22Rv1 (cell line): ENCODE measurements around the gene ADAM12.

ENCODE experiments used
- H3K27ac ChIP-seq: fragments of 450-650 bp; 2 replicates; pipeline ENCODE4 v1.5.1; 2017
- ZFX ChIP-seq: fragments of 450-650 bp; IDR thresholded peaks from 2 replicates; pipeline ENCODE4 v1.6.1; 2017; ENCODE audit warnings: antibody characterized with exemption, borderline replicate concordance
- TF ChIP-seq, protein P1 (sequence below): fragments of 450-650 bp; IDR thresholded peaks from 2 replicates; pipeline ENCODE4 v1.5.1; 2017; ENCODE audit warnings: mild to moderate bottlenecking

ADAM12 gene

DNA sequence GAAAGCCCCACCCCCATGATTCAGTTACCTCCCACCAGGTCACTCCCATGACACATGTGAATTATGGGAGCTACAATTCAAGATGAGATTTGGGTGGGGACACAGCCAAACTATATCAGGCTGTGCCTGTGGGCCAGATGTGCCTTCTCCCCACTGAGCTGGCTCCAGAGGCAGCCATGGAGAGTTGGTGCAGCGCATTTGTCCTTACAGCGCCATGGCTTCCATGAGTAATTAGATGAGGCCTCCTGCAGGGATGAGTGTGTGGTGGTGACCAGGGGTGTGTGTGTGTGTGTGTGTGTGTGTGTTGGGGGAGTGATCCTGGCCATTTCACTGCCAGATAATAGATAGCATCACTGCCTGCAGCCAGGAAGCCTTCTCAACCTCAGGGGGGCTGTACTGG, 397.3 kb downstream of the ADAM12 start:
- TF ChIP-seq, protein P1, sequence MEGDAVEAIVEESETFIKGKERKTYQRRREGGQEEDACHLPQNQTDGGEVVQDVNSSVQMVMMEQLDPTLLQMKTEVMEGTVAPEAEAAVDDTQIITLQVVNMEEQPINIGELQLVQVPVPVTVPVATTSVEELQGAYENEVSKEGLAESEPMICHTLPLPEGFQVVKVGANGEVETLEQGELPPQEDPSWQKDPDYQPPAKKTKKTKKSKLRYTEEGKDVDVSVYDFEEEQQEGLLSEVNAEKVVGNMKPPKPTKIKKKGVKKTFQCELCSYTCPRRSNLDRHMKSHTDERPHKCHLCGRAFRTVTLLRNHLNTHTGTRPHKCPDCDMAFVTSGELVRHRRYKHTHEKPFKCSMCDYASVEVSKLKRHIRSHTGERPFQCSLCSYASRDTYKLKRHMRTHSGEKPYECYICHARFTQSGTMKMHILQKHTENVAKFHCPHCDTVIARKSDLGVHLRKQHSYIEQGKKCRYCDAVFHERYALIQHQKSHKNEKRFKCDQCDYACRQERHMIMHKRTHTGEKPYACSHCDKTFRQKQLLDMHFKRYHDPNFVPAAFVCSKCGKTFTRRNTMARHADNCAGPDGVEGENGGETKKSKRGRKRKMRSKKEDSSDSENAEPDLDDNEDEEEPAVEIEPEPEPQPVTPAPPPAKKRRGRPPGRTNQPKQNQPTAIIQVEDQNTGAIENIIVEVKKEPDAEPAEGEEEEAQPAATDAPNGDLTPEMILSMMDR: no peak
- TF ChIP-seq ZFX: no peak
- H3K27ac ChIP-seq: no peak overlapping the region

DNA sequence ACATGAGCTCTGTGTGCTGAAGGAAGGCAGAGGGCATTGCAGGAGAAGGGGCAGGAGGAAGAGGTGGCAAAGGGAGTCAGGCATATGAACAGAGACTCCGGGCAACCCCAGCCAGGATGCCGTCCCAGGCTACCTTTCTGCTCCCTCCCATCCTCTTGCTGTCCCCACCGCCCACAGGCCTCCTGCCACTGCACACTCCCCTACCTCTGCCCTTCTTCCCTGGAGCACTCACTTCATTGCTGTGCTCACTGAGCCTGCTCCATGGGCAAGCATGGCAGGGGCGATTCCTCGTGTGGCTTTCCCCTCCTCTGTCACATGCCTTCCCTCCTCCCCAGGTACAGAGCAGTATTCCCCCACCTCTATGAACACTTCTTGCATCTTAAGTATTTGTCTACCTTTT, 398.5 kb downstream of the ADAM12 start:
- TF ChIP-seq ZFX: no peak
- TF ChIP-seq, protein P1: no peak

DNA sequence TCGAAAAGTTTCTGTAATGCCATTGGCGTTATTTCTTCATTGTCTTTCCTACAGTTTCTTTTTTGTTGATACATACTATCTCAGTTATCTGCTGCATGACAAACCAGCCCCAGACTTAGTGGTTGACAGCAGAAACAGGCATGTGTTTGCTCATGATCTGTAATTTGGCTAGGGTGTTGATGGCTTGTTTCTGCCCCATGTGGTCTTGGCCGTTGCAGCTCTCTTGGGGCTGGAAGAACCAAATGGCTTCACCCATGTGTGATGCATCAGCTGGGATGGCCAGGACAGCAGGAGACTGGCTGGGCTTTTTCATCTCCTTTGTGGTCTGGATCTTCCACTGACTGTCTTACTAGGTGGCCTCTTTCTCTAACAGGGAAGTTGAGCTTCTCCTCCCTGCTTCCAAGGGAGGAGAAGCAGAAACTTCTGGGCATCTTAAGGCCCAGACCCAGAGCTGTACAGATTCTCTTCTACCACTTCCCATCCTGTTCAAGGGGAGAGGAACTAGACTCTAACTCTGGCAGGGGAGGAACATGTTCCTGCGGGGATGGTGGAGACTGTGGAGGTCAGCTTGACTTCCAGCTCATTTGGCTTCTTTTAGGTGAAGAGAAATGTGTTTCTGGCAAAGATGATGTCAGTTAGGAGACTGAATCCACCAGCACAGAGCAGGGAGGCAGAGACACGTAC, 402.6 kb downstream of the ADAM12 start:
- TF ChIP-seq, protein P1: no peak
- no peak for TF ChIP-seq ZFX
- H3K27ac ChIP-seq: no peak overlapping the region

More for the DNA sequence above, 398.5 kb downstream of the ADAM12 start:
- no peak overlapping the region for H3K27ac ChIP-seq

DNA sequence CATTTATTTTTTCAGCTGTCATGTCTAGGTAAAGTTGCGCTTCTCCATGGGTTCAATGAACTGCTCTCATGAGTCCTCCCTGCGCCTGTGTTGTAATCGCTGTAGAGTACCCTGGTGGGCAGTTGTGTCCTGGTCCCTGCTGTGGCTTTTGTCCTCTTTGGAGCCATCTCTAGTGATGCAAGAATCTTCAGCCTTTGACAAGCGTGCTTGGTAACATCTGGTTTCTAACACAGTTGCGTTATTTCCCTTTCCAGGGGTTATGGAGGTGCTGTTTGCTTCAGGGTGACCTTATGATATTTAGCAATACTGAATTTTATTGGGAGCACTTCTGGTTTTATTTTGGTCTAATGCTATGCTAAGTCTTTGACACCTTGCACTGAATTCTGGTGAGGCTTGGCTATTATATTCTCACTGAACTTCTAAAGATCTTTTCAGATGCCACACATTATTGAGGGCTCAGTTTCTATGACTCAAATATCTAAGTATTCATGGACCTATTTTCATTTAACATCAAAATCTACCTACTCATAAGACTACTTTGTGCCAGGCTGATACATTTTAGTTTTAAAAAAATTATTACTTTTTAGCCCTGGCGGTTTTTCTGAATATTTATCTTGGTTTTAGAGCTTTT, 403.3 kb downstream of the ADAM12 start:
- TF ChIP-seq, protein P1: no peak
- no peak for TF ChIP-seq ZFX
- no peak overlapping the region for H3K27ac ChIP-seq

DNA sequence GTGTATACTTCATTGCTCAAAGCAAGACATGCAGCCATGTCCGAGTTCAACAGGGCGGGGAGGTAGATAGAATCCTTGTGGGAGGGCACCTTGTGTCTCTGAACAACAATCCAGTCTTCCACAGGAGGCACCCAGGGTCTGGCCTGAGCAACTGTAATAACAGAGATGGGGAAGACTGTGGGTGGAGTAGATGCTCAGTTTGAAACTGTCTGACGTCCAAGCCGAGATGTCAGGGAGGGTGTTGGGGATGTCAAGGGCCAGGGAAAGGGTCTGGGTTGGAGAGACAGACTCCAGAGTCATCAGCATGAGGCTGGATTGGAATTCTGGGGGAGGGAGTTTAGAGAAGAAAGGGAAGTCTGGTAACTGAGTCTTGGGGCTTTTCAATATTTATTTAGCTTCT, 403.9 kb downstream of the ADAM12 start:
- TF ChIP-seq, protein P1: no peak
- no peak for TF ChIP-seq ZFX
- H3K27ac ChIP-seq: no peak overlapping the region

DNA sequence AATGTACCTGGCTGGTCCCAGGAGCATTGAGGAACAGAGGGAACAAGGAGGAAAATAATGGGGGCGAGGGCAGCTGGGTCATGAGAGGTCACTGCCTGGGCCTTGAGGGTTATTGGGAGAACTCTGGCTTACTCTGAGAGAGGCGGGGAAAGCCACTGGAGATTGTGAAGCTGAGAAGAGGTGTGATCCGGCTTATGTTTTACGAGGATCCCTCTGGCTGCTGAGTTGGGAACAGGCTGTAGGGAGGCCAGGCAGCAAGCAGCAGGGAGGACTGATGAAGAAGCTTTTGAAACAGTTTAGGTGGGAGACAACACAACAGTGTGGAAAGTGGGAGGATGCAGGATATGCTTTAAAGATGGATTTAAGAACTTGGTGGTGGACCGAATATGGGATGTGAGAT, 404.6 kb downstream of the ADAM12 start:
- H3K27ac ChIP-seq: no peak overlapping the region
- TF ChIP-seq ZFX: no peak
- TF ChIP-seq, protein P1: no peak

DNA sequence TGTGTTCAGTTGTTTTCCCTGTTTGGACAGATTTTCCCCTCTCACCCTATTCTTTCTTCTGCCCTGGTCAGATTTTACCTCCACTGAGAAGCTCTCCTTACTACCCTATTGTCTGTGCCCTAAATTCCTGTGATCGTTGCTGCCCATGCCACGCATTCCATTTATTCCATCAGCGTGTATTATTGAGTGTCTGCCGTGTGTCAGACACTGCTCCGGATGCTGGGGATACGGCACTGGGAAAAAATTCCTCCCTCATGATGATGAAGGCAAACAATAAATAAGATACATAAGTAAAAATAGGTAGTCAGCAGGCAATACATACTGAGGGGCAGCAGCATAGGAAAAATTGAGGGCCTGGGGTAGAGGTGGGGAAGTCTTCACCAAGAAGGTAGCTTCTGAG, 405.1 kb downstream of the ADAM12 start:
- TF ChIP-seq, protein P1: no peak
- TF ChIP-seq ZFX: no peak
- H3K27ac ChIP-seq: no peak overlapping the region
